Heart right ventricle (tissue), 16 donors: ENCODE results near the gene ZFYVE28. TPM values are rescaled to one million over a fixed set of nuclear protein-coding genes. Genes with fewer than 3 reads are reported as not detected.

Experiments
- ATAC-seq, 8 donors: fragments of 200-7000 bp; cut with Tn5 transposase; one replicate each; pipeline ENCODE4 v1.9.1; 2020; ENCODE audit warnings: mild to moderate bottlenecking in 8 of 8, moderate library complexity in 8 of 8, moderate number of reproducible peaks in 1 of 8
- DNase-seq, 2 donors: peaks; one replicate each; pipeline ENCODE4 v3.0.0-alpha.2; 2020
- H3K27ac ChIP-seq, 10 donors: fragments of 200-600 bp; sonication (generic) in 2 of 10; one replicate each; pipeline versions ENCODE4 v1.5.0 to v1.8.0; 2020 to 2022; ENCODE audit warnings: mild to moderate bottlenecking in 3 of 10
- H3K27me3 ChIP-seq, 7 donors: fragments of 200-600 bp; one replicate each; pipeline ENCODE4 v1.8.0; 2021 to 2022; ENCODE audit warnings: mild to moderate bottlenecking in 2 of 7
- H3K36me3 ChIP-seq, 9 donors: fragments of 200-600 bp; sonication (generic) in 1 of 9; one replicate each; pipeline versions ENCODE4 v1.5.0 to v1.8.0; 2020 to 2022; ENCODE audit warnings: mild to moderate bottlenecking in 2 of 9
- H3K4me1 ChIP-seq, 9 donors: fragments of 200-600 bp; sonication (generic) in 1 of 9; one replicate each; pipeline versions ENCODE4 v1.5.0 to v1.8.0; 2020 to 2022; ENCODE audit warnings: mild to moderate bottlenecking in 4 of 9
- H3K4me3 ChIP-seq, 10 donors: fragments of 200-600 bp; sonication (generic) in 2 of 10; one replicate each; pipeline versions ENCODE4 v1.5.0 to v1.8.0; 2020 to 2022; ENCODE audit warnings: mild to moderate bottlenecking in 7 of 10, moderate library complexity in 2 of 10
- H3K9me3 ChIP-seq, 11 donors: fragments of 200-600 bp in 10 of 11; sonication (generic) in 2 of 11; one replicate each; pipeline versions ENCODE4 v1.5.0 to v1.8.0; 2013 to 2022; ENCODE audit warnings: mild to moderate bottlenecking in 2 of 11, control low read depth in 1 of 11, moderate library complexity in 1 of 11
- CTCF ChIP-seq, 9 donors: fragments of 200-600 bp; sonication (generic) in 2 of 9; IDR thresholded peaks; one replicate each; pipeline versions ENCODE4 v1.5.0 to v1.8.0; 2021 to 2022; ENCODE audit warnings: antibody characterized with exemption in 9 of 9, mild to moderate bottlenecking in 5 of 9, moderate library complexity in 1 of 9
- WGBS, 2 donors: extraction: QIAGEN DNeasy Blood & Tissue Kit; methylation state at CpG; one replicate each; pipeline ENCODE4 v1.1.7; 2013; ENCODE audit warnings: inconsistent platforms in 1 of 2; 5-methylcytosine and 5-hydroxymethylcytosine counted together
- intact Hi-C, 10 donors: fragments of 100-400 bp; cut with DNase I; formaldehyde crosslinking; loops; one replicate each; pipeline versions ENCODE4 v1.11.1 to v1.14.2; 2022
- polyA plus RNA-seq, 2 donors: library from polyadenylated mRNA; stranded (reverse); fragments of 200-250 nt; gene quantifications; one replicate each; pipeline ENCODE4 v1.2.3, GENCODE V29; 2013
- total RNA-seq, 10 donors: library from RNA; stranded (reverse); fragmentation: NEBNext Ultra II Directional in 3 of 10; extraction: Animal tissue kit (Norgen Biotek cat#: 25700) in 3 of 10; gene quantifications; one replicate each; pipeline versions ENCODE4 v1.2.1 to v1.2.4, GENCODE V29; 2021 to 2023
- donor health status: Arrhythmogenic right ventricular cardiomyopathy.
- donor health status: ischemic (EF 13 %, LVEDD 7.1; RV severe dilation, severe dysfunction).
- donor health status: healthy with polysubstance abuse.
- donor health status: DM: no; HTN: yes; CAD: no.
- donor health status: DM: no; HTN: no; CAD: no.
- donor health status: ischemic (EF 25% LVEDD 6.9; RV normal size, moderate dysfunction).
- donor health status: ischemic (EF 25% LVEDD 5.7; RV mildly dilated, moderate dysfunction).
- donor health status: healthy.
- donor health status: DM: yes; HTN: yes; CAD: no.
- donor health status: Ischemic cardiomyopathy.
- donor health status: ischemic (EF 35%, LVEDD 5.7; RV mildly dilated, moderate dysfunction).
- donor health status: nonischemic (EF 11% LVEDD 7.7; RV severe dilation, severe dysfunction).
- donor health status: DM: yes; HTN: yes; CAD: no.
- donor health status: PGD.
- donor health status: ischemic (EF 29% LVEDD 5.4; RV normal size, mild dysfunction).
- donor health status: nonischemic (EF 23%, LVEDD 6.1; RV moderate dilation, normal function).

The ZFYVE28 gene
- total and polyA plus RNA-seq, 12 donors: 2.3 to 9.9 (median 3.5) TPM

- peak overlapping the region; percentile 72 to 94 (median 91) for H3K27ac ChIP-seq
- peaks cover 59 to 83% (median 76%) of the 10 kb centered on the region in 9 donors for H3K4me1 ChIP-seq
- no peaks in the 10 kb centered on the region for H3K27me3 ChIP-seq
- no peak for TF ChIP-seq CTCF (IDR thresholded peaks at IDR 0.05)
- no peaks in the 10 kb centered on the region for H3K9me3 ChIP-seq
- intact Hi-C loops: loop anchor here in 2 of 10 donors (2.0 to 5.0 kb wide), 3 partner anchors 14 to 211 kb away; partner anchors contain the start of genes CFAP99 (in 1 of the 2), HAUS3 (in 1 of the 2), POLN (in 1 of the 2) and RNF4 (in 1 of the 2)
- 40 to 55% methylated on average over 12 of the region's 12 CpGs for whole genome bisulfite sequencing, 2 donors
- H3K4me3 ChIP-seq: peak overlapping the region in 3 of 10 donors; percentile 3 to 30 (median 14)
- ATAC-seq (peak in 7 of 8 donors; percentile 23 to 83 (median 54)), DNase-seq (peak; percentile 25 to 71)
- peaks cover 0 to 67% (median 12%) of the 10 kb centered on the region in 9 donors for H3K36me3 ChIP-seq
Measured at GRCh38 chr4:2256781-2257191, 161.7 kb downstream of the ZFYVE28 start.

- ATAC-seq: peak; percentile 41 to 56 (median 48)
- H3K27ac ChIP-seq: peak overlapping the region; percentile 72 to 94 (median 91)
- peaks cover 0 to 73% (median 13%) of the 10 kb centered on the region in 9 donors for H3K36me3 ChIP-seq
- H3K27me3 ChIP-seq: no peaks in the 10 kb centered on the region
- TF ChIP-seq CTCF (IDR thresholded peaks at IDR 0.05): no peak
- WGBS, 2 donors: 16 to 20% methylated on average over 8 of the region's 8 CpGs
- no peaks in the 10 kb centered on the region for H3K9me3 ChIP-seq
- peak; percentile 35 to 70 for DNase-seq
- intact Hi-C loops: loop anchor here in 2 of 10 donors (2.0 to 5.0 kb wide), 3 partner anchors 13 to 211 kb away; partner anchors contain the start of genes CFAP99 (in 1 of the 2), HAUS3 (in 1 of the 2), POLN (in 1 of the 2) and RNF4 (in 1 of the 2)
- peaks cover 59 to 83% (median 76%) of the 10 kb centered on the region in 9 donors for H3K4me1 ChIP-seq
- H3K4me3 ChIP-seq: peak overlapping the region in 6 of 10 donors; percentile 3 to 30 (median 15)
Measured at GRCh38 chr4:2256156-2256731, 162.2 kb downstream of the ZFYVE28 start.

- H3K27ac ChIP-seq: peak overlapping the region; percentile 72 to 94 (median 91)
- H3K4me1 ChIP-seq: peaks cover 56 to 78% (median 71%) of the 10 kb centered on the region in 9 donors
- H3K27me3 ChIP-seq: no peaks in the 10 kb centered on the region
- peak in 7 of 8 donors; percentile 4 to 43 (median 29) for ATAC-seq
- intact Hi-C loops: loop anchor here in 2 of 10 donors (2.0 to 5.0 kb wide), 3 partner anchors 13 to 212 kb away; partner anchors contain the start of genes CFAP99 (in 1 of the 2), HAUS3 (in 1 of the 2), POLN (in 1 of the 2) and RNF4 (in 1 of the 2)
- 21 to 26% methylated on average over 17 to 18 of the region's 18 CpGs for WGBS, 2 donors
- H3K36me3 ChIP-seq: peaks cover 0 to 79% (median 20%) of the 10 kb centered on the region in 9 donors
- H3K9me3 ChIP-seq: no peaks in the 10 kb centered on the region
- peak; percentile 24 to 56 for DNase-seq
- H3K4me3 ChIP-seq: peak overlapping the region in 6 of 10 donors; percentile 3 to 30 (median 15)
- no peak for TF ChIP-seq CTCF (IDR thresholded peaks at IDR 0.05)
Measured at GRCh38 chr4:2255501-2256155, 162.8 kb downstream of the ZFYVE28 start.
